CD4-positive, alpha-beta T cell treated with Interleukin-1 beta for 1 hour (primary cell): Measurements from ENCODE around the gene LIG4.
"Not testable (repeated sequence)": the region's sequence is repeated elsewhere in the genome, so short reads cannot be mapped to it uniquely, and the experiment has no call there.

ENCODE experiments used
- DNase-seq, 2 donors: peaks; one replicate each; pipeline ENCODE4 v3.0.0-alpha.2; 2020 to 2022

LIG4 gene

GRCh38 chr13:108215436-108215835 is at the start of gene LIG4:
Gene LIG4 (minus strand): TSS chr13:108215536. CDS start chr13:108211268, 4,268 bp downstream.
- DNase-seq, result peak; percentile 94 to 97

GRCh38 chr13:108263621-108264355 is 48.5 kb upstream of the LIG4 start:
- no peak for DNase-seq

- no peak for DNase-seq
Observed at GRCh38 chr13:108257248-108257647, 41.9 kb upstream of the LIG4 start.

- no peak for DNase-seq
Observed at GRCh38 chr13:108249150-108249549, 33.8 kb upstream of the LIG4 start.

- no peak for DNase-seq
Observed at GRCh38 chr13:108230377-108230776, 15.0 kb upstream of the LIG4 start.

GRCh38 chr13:108227651-108228272 is 12.4 kb upstream of the LIG4 start:
- peak in 1 of 2 donors; percentile 60 for DNase-seq

GRCh38 chr13:108226184-108226583 is 10.8 kb upstream of the LIG4 start:
- no peak for DNase-seq

GRCh38 chr13:108225440-108225839 is 10.1 kb upstream of the LIG4 start:
- peak in 1 of 2 donors; percentile 22 for DNase-seq

GRCh38 chr13:108223687-108224503 is 8.6 kb upstream of the LIG4 start:
- no peak for DNase-seq

- DNase-seq, result peak in 1 of 2 donors; percentile 34
Observed at GRCh38 chr13:108220041-108220440, 4.7 kb upstream of the LIG4 start.

GRCh38 chr13:108218044-108218974 is 3.0 kb upstream of the LIG4 start, which contains the start of gene ABHD13:
Gene ABHD13 (plus strand): TSS chr13:108218392. CDS start chr13:108229219, 10,827 bp downstream.
- DNase-seq, result peak; percentile 93

GRCh38 chr13:108217307-108218043 is 2.1 kb upstream of the LIG4 start:
- not testable (repeated sequence) for DNase-seq

GRCh38 chr13:108214441-108215271 is 680 bp downstream of the LIG4 start:
- DNase-seq, result peak in 1 of 2 donors; percentile 19

- no peak for DNase-seq
Observed at GRCh38 chr13:108213946-108214345, 1.4 kb downstream of the LIG4 start.

- no peak for DNase-seq
Observed at GRCh38 chr13:108212886-108213285, 2.5 kb downstream of the LIG4 start.

GRCh38 chr13:108210551-108210950 is 4.8 kb downstream of the LIG4 start:
- DNase-seq, result no peak

GRCh38 chr13:108200781-108201398 is 14.4 kb downstream of the LIG4 start:
- DNase-seq, result no peak

- no peak for DNase-seq
Observed at GRCh38 chr13:108195861-108196260, 19.5 kb downstream of the LIG4 start.

- no peak for DNase-seq
Observed at GRCh38 chr13:108195146-108195545, 20.2 kb downstream of the LIG4 start.

GRCh38 chr13:108194435-108194936 is 20.9 kb downstream of the LIG4 start:
- DNase-seq, result no peak
